ENCODE results near the gene IFI27L2.

Gene IFI27L2

GRCh38 chr14:94152676-94153075, 23.3 kb upstream of the IFI27L2 start:
- no peak for TF ChIP-seq CTCF (IDR thresholded peaks at IDR 0.05; ENCODE audit: insufficient read depth, low read length, poor library complexity, severe bottlenecking)
- Histone ChIP-seq H3K4me3 (replicated peaks; ENCODE audit: low read depth, low read length) (no peak overlapping the region), H3K27me3 (replicated peaks; ENCODE audit: control insufficient read depth, insufficient read depth, low read length) (peaks cover 1% of the 10 kb centered on the region; the same call in 1 of the 2 replicates), H3K36me3 (ENCODE audit: control insufficient read depth, insufficient read depth, low read length) (no peaks in the 10 kb centered on the region)
- no peak for DNase-seq (ENCODE audit: extremely low read depth, insufficient read length)

GRCh38 chr14:94145902-94146527, 16.6 kb upstream of the IFI27L2 start:
- DNase-seq (ENCODE audit: extremely low read depth, insufficient read length), result no peak

GRCh38 chr14:94144765-94145164, 15.4 kb upstream of the IFI27L2 start:
- H3K27me3 ChIP-seq (replicated peaks; ENCODE audit: control insufficient read depth, insufficient read depth, low read length), result no peaks in the 10 kb centered on the region
- H3K4me3 ChIP-seq (replicated peaks; ENCODE audit: low read depth, low read length), result no peak overlapping the region
- no peaks in the 10 kb centered on the region for H3K36me3 ChIP-seq (ENCODE audit: control insufficient read depth, insufficient read depth, low read length)
- TF ChIP-seq CTCF (IDR thresholded peaks at IDR 0.05; ENCODE audit: insufficient read depth, low read length, poor library complexity, severe bottlenecking), result no peak
- no peak for DNase-seq (ENCODE audit: extremely low read depth, insufficient read length)

More at GRCh38 chr14:94145902-94146527, 16.6 kb upstream of the IFI27L2 start:
- TF ChIP-seq CTCF (IDR thresholded peaks at IDR 0.05; ENCODE audit: insufficient read depth, low read length, poor library complexity, severe bottlenecking), result no peak
- Histone ChIP-seq H3K36me3 (ENCODE audit: control insufficient read depth, insufficient read depth, low read length) (no peaks in the 10 kb centered on the region), H3K27me3 (replicated peaks; ENCODE audit: control insufficient read depth, insufficient read depth, low read length) (no peaks in the 10 kb centered on the region), H3K4me3 (replicated peaks; ENCODE audit: low read depth, low read length) (no peak overlapping the region)

- TF ChIP-seq CTCF (IDR thresholded peaks at IDR 0.05; ENCODE audit: insufficient read depth, low read length, poor library complexity, severe bottlenecking), result no peak
- no peak overlapping the region for H3K4me3 ChIP-seq (replicated peaks; ENCODE audit: low read depth, low read length)
- no peaks in the 10 kb centered on the region for H3K36me3 ChIP-seq (ENCODE audit: control insufficient read depth, insufficient read depth, low read length)
- no peak for DNase-seq (ENCODE audit: extremely low read depth, insufficient read length)
- no peaks in the 10 kb centered on the region for H3K27me3 ChIP-seq (replicated peaks; ENCODE audit: control insufficient read depth, insufficient read depth, low read length)
Observed at GRCh38 chr14:94143711-94144110, 14.3 kb upstream of the IFI27L2 start.

- Histone ChIP-seq H3K36me3 (ENCODE audit: control insufficient read depth, insufficient read depth, low read length) (no peaks in the 10 kb centered on the region), H3K4me3 (replicated peaks; ENCODE audit: low read depth, low read length) (no peak overlapping the region), H3K27me3 (replicated peaks; ENCODE audit: control insufficient read depth, insufficient read depth, low read length) (no peaks in the 10 kb centered on the region; the same call in 1 of the 2 replicates)
- TF ChIP-seq CTCF (IDR thresholded peaks at IDR 0.05; ENCODE audit: insufficient read depth, low read length, poor library complexity, severe bottlenecking), result peak; percentile 48
- DNase-seq (ENCODE audit: extremely low read depth, insufficient read length), result no peak
Observed at GRCh38 chr14:94143239-94143638, 13.8 kb upstream of the IFI27L2 start.

- Histone ChIP-seq H3K4me3 (replicated peaks; ENCODE audit: low read depth, low read length) (no peak overlapping the region), H3K36me3 (ENCODE audit: control insufficient read depth, insufficient read depth, low read length) (no peaks in the 10 kb centered on the region), H3K27me3 (replicated peaks; ENCODE audit: control insufficient read depth, insufficient read depth, low read length) (no peaks in the 10 kb centered on the region; the same call in 1 of the 2 replicates)
- DNase-seq (ENCODE audit: extremely low read depth, insufficient read length), result no peak
- TF ChIP-seq CTCF (IDR thresholded peaks at IDR 0.05; ENCODE audit: insufficient read depth, low read length, poor library complexity, severe bottlenecking), result no peak
Observed at GRCh38 chr14:94142836-94143235, 13.4 kb upstream of the IFI27L2 start.

All from GM06990 (cell line).